Spleen (tissue), 7 donors: ENCODE measurements around the gene USP10.

Source experiments
- CTCF ChIP-seq, 11 experiments: fragments of 200-600 bp in 7 of 11; fragments of 450-650 bp in 4 of 11; sonication (generic) in 4 of 11; IDR thresholded peaks in 8 of 11; conservative IDR thresholded peaks in 3 of 11; 1 replicate in 7 of 11; 2 replicates in 4 of 11; pipeline versions ENCODE4 v1.4.0 to v1.8.0; 2016 to 2021; ENCODE audit warnings: antibody characterized with exemption in 11 of 11, inconsistent platforms in 4 of 11, mild to moderate bottlenecking in 1 of 11
- POLR2A ChIP-seq, 3 donors: fragments of 450-650 bp; IDR thresholded peaks; one replicate each; pipeline ENCODE4 v1.5.1; 2017; ENCODE audit warnings: antibody characterized with exemption in 3 of 3, mild to moderate bottlenecking in 1 of 3
- donor health status: DM: no; HTN: no; CAD: no; lungs with moderate emphysema.
- donor health status: DM: no; HTN: no; CAD: no.
- donor health status: DM: no; HTN: no; CAD: no.

GRCh38 chr16:84822990-84823389, 123.2 kb downstream of the USP10 start:
- TF ChIP-seq POLR2A (IDR thresholded peaks at IDR 0.05) (no peak), CTCF (IDR thresholded peaks at IDR 0.05 in 8 of 11, conservative IDR thresholded peaks at IDR 0.05 in 3 of 11) (no peak)
